HG03558 (cell line): ENCODE data around the gene CUEDC1.
A peak's percentile ranks its signal among the peaks of the same experiment; 100 is the strongest.
"Not testable (repeated sequence)": the region's sequence is repeated elsewhere in the genome, so short reads cannot be mapped to it uniquely, and the experiment has no call there.

Source experiments
- ATAC-seq: cut with Tn5 transposase; IDR thresholded peaks from one replicate; pipeline ENCODE4 v1.9.1; 2021; ENCODE audit warnings: moderate number of reproducible peaks; ENCODE audit not compliant: unreplicated experiment; ENCODE audit errors: extremely low read depth

CUEDC1 gene

DNA sequence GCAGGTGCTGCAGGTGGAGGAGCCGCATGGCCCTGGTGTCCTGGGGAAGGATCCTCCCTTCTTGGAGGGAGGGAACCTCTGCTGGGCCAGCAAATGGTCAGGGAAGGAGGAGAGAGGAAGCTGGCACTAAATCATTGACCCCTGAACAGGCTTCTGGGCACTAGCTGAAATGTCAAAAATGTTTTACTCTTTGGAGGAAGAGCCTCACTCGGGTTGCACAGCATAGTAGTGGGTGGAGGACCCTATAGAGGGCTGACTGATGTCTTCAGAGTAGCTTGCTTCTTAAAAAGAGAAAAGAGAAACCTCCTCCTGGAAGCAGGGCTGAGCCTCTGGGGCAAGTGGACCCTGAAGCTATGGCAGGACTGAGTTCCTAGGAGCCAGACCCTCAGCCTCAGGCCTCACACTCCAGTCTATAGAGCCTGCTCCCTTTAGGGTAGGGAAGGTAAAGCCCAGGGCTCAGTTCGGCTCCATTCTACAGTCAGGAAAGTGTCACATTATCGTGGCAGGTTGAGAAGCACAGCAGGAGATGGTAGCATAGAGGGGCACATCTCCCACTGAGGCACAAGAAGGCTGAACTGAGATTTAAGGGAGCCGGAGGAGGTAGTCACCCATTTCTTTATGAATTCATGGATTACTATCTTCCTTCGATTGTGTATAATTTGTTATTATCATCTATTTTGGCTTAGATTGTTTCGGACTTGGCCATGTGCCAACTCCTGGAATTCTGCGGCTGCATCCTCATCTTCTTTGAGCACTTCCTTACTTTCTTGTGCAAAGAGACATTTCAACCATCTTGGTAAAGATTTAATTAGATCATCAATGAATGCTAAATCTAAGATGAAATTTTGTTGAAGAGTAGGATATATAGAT is 7.3 kb upstream of the CUEDC1 start:
- no peak for ATAC-seq

DNA sequence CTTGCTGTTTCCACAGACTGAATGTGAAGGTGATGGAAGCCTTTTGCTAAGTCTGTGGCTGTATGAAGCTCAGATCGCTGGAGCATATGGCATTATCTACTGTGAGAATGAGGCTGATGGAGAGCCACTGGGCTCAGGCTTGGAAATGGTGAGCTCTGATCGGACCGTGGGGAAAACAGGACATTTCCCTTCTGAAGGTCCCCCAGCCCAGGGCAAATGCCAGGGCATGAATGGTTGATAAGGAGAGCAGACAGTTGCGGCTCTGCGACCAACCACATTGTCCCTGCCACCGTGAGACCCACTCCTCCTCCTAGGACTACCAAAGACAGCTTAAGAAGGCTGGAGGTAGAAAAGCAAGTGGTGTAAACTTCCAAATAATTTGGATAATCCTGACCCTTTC is 4.7 kb upstream of the CUEDC1 start:
- ATAC-seq = no peak

DNA sequence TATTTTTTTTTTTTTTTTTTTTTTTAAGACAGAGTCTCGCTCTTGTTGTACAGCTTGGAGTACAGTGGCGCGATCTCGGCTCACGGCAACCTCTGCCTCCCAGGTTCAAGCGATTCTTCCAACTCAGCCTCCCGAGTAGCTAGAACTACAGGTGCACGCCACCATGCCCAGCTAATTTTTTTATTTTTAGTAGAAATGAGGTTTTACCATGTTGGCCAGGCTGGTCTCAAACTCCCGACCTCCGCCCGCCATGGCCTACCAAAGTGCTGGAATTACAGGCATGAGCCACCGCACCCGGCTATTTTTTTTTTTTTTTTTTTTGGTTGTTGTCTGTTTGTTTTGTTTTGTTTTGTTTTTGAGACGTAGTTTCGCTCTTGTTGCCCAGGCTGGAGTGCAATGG is 3.2 kb upstream of the CUEDC1 start:
- ATAC-seq = not testable (repeated sequence)

DNA sequence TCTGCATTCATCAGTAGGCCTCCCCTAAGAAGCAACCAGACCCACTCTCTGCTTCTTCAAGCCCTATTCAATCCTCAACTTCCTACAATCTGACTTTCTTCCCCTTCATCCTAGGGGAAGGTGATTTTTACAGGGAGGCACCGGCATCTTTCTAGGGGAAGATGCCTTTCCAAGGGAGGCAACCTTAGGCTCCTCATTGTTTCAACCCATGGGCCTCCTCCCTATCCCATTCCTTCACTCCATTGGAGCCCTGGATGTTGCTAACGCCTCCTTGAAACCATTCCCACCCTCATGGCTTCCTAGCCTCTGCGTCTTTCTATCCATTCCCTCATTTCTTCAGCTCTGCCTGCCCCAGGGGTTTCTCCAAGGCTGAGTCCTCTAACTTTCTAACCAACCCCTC is 2.7 kb upstream of the CUEDC1 start:
- no peak for ATAC-seq

DNA sequence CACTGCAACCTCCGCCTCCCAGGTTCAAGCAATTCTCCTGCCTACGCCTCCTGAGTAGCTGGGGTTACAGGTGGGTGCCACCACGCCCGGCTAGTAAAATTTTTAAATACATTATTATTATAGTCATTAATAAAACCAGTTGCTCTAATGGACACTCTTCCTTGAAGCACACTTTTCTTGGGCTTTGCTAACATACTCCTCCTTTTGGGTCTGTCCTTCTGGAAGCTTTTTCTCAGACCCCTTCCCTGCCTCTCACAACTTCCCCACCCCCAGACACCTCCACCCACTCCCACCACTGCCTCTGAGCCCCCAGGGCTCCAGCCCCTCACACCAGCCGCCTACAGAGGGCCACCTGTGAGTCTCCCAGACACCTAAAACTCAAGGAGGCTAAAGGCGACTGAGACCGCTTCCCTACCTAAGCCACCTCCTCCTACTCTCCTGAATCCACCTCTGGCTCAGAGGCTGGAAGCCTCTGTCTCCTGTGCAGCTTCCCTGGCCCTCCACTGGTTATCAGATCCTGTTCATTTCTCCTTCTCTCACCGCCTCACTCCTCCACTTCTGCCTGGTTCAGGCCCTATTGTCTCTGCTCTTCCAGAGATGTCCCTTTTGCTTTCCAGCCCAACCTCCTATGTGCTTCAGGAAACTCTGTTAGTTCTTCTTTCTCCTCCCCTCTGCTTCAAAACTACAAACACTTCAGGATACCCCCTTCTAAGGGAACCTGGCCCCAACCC is 2.1 kb upstream of the CUEDC1 start:
- ATAC-seq = no peak

DNA sequence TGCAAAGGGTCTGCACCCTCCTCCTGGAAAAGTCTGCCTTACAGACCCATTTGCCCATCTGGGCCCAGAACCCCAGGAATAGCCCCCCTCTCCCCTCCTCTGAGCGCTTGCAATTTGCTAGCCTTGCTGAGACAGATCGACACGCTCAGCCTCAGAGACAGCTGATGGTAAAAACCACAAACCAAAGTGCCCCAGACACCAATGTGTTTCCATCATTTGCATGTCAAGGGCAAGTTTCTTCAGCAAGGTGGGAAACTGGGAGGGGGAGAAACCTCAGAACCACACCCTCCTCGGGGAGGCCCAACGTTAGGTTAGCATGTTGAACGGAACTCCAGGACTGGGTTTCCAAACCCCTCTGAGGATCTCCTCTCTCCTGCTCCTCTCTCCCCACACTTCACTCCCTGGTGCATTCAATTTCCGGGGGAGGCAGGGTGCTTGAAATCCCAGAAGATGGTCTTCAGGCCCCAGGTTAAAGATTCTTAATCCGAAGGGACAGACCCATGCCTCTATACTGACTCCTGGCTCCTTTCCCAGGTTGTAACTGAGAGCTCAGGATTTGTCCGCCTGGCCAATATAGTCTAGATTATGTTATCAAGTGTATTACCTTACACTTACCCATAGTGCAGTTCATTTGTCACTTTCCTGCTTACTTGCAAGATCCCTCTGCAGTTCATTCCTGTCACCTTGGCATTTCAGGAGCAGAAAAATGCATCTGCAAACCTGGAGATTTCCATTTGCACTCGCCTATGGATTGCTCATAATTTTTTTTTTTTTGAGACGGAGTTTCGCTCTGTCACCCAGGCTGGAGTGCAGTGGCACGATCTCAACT is 1.3 kb upstream of the CUEDC1 start:
- peak; percentile 57 for ATAC-seq

DNA sequence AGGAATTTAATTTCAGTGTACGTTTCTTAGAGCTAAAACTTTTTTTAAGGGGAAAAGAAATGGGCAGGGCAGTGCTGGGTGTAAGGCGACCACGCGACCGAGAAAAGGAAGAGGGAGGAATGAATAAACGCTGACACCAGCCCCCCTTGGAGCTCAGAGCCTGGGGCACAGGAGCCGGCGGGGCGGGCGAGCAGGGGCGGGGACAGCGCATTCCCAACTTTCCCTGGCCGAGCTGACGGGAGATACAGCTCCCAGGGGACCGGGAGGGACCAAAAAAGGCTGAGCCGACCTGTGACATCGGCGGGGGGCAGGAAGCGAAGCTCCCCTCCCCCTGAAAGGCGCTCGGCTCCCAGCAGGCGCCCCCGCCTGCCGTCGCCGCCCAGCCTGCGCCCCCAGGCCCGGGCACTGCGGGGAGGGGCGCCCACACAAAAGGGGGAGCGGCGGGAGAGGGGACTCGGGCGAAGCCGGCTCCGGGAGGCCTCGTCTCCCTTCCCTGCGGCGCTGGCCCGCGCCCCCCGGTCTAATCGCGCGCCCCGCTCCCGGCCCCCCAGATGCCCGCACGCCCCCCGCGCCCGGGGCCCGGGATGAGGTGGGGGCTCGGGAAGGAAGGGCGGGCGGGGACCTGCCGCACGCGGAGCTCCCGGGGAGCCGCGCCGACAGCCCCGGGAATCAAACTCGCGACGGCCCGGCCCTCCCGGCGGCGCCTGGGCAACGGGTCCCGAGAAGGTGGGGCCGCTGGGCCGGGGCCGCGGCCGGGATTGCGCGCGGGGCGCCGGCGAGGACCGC is 622 bp downstream of the CUEDC1 start:
- no peak for ATAC-seq

DNA sequence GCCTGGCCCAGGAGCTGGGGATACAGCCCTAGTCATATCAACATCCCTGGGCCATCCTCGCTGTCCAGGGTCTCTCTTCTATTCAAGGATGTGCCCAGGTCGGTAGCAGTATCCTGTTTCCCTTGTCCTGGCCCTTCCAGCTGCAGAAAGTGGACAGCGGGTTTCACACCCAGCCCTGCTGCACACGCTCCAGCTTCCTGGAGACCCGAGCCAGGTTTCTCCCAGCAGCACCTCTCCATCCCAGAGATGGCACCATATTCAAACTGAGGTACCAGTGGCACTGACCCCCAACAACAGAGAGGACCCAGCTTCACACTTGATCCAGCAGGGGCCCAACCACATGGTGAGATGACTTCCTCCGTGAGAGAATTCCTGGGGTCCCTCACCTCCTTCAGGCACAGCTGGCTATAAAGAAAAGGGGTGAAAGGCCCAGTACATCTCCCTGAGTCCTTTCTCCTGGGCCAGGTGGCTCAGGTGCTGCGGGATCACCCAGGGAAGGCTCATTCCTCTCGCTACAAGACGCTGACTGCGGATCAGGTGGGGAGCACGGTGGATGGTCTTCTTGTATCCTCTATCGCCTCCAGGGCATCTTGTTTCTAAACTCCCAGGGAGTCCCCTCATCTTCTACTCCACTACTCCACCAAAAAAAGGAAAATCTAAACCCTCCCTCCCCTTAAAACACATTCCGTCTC is 1.4 kb downstream of the CUEDC1 start:
- ATAC-seq = no peak

DNA sequence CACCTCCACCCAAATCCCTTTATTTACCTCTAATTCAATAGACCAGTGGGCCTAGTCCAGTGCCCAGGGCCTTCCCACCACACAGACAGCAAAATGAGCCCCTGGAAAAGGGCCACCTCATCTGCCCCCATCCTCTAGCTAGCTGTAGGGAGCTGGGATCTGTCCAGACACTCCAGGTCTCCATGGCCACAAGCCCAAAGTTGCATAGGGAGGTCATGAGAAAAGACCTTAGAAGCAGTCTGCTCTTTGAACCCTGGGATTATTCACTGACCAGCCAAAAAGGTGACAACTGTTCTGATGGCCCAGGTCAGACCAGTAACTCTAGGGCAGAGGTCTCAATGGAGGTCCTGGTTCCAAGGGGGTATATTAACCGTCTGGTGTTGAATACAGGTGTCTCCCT is 2.0 kb downstream of the CUEDC1 start:
- ATAC-seq = no peak

DNA sequence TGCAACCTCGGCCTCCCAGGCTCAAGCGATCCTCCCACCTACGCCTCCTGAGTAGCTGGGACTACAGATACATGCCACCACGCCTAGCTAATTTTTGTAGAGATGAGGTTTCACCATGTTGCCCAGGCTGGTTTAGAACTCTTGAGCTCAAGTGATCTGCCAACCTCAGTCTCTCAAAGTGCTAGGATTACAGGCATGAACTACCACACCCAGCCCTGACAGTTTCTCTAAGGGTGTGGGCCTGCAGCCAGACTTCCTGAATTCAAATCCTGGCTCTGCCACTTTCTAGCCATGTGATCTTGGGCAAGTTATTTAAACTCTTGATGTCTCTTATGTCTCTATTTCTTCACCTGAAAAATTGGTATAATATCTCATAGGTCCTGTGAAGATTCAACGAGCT is 5.6 kb downstream of the CUEDC1 start:
- ATAC-seq = no peak

DNA sequence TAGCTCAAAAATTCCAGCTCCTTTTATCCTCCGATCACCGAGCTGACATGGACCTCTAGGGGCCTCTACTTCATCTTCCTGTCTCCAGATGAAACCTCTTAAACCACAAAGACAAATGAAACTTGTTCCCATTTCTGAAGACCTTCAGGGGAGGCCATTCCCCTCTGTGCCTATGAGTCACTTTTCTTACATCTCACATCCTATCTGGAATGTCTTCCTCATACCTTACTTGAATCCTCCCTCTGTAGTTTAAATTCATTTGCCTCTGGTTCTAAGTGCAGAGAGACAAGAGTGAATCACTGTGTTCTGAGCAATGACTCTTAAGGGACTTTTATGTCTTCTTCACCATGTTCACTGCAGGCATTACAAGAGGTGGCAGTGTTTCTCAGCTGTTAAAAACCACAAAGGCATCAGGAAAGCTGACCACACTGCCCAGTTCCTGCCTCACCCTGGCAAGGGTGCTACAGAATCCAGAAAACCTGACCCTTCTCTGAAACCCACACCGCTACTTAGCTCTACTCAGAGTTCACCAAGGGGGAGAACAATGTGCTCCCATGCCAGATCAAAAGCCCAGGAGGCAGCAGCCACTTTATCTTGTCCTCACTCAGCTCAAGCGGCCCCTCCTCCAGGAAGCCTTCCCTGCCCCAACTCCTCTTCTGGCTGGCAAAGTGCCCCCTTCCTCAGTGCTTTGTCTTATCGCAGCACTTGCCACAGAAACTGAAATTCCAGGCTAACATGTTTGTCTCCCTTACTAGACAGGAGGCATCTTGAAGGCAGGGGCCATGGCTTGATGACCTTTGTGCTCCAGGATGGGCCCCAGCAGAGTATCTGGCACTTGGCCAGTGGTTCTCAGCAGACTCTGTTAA is 6.4 kb downstream of the CUEDC1 start:
- ATAC-seq = no peak

DNA sequence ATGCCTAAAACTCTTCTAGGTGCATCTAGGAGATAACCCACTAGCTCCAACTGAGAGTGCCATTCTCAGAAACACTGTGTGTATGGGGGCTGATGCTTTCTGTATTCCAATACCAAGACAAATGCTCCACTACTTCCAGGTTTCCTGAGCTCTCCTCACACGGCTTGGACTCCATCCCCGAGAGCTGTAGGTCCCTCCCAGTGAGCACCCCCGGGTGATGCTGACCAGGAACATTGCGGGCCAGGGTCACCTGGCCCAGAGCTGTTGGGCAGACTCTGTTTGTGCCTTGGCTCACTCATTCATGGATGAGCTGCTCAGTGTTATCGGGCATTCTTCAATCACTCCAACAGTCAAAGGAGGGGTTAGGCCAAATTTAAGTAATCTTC is 7.0 kb downstream of the CUEDC1 start:
- ATAC-seq = no peak

DNA sequence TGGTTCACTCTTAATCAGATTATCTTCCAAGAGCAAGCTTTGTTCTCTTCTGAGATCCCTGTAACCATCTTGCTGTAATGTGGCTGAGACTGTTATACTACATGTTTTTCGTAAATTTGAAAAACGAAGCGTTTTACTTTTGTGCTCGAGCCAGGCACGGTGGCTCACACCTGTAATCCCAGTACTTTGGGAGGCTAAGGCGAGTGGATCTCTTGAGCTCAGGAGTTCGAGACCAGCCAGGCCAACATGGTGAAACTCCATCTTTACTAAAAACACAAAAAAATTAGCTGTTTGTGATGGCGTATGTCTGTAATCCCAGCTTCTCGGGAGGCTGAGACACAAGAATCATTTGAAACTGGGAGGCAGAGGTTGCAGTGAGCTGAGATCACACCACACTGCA is 7.8 kb downstream of the CUEDC1 start:
- no peak for ATAC-seq

DNA sequence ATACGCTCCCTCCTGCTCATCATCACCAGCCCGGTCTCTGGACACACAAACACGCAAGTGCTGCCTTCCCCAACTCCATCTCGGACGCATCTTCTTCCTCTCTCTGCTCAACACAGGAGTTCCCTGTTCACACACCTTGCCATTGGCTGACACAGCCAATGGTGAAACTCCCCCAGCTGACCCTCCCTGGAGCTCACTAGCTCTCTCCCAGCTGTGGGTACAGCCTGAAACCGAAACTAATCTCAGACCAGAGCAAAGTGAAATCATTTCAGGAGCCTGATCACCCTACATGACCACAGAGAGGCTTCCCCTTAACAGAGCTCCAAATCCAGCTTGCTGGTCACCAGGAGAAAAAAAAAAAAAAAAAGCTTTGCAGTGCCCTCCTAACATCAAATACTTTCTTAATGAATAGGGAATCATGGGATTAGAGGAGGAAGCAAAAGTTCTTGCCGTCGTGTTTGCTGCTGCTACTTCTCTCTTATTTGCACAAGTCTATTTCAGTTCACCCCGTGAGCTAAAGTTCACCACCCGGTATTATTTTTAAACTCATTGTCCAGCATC is 8.3 kb downstream of the CUEDC1 start:
- peak; percentile 57 for ATAC-seq

DNA sequence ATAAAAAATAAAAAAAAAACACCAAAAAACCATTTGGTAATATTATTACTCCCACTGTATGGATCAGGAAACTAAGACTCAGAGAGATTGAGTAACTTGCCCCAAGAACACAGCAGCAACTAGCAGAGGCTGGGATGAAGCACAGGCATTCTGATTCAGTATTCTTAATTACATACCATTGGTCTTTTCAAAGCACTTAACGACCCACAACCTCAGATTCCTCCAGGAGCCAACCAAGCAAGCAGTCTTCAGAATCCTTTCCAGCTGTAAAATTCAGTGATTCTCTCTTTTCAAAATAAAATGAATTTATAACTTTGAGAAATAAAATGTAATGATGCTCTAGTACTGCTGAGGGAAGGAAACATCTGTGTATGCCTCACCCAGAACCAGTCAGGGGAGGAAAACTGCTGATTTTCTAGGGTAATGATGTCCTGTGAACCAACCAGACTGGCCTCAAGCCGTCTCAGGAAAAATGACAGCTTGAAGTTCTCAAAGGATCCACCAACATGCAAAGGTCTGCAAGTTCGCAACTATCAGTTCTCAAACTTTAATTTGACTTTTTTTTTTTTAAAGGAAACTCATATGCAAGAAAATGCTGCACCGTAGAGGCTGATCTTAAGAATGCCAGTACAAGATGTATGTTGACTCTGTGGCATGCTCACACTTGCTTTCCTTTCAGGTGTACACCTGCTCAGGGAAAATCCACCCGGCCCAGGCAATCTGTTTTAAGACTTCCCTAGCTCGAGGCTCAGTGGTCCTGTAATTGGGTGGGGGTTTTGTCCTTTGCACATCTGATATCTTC is 9.0 kb downstream of the CUEDC1 start:
- ATAC-seq = no peak

DNA sequence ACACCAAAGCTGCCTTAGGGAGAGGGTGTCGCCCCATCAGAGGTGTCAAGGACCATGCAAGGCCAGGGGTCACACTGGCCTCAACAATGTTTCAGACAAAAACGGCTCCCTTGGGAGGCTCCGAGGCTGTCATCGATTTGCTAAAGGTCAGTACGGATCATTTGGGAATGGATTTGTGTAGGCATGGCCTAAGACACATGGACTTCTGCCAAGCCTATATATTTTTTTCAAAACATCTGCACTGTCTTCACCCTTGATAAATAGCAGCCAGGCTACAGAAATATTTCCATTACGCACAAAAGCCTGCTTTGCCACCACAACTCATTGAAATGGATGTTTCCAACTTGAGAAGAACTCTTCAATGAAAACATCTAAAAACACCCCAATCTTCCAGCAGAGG is 10.3 kb downstream of the CUEDC1 start:
- no peak for ATAC-seq

DNA sequence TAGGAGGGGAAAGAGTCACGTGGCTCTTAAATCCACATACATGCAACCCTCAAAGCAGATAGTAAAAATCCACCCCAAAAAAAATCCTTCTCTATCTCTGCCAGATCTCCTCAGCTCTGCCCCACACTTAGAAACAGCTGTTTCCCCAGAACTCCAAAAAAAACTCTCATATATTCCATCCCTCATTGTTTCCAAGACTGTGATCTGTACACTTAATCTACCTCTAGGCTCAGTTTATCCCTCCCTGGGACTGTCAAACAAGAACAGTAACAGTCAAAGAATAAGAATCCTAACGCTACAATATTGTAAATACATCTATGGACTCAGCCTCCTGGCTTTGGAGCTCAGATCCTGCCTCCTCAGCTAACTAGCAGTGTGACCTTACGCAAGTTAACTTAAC is 11.6 kb downstream of the CUEDC1 start:
- ATAC-seq = no peak

DNA sequence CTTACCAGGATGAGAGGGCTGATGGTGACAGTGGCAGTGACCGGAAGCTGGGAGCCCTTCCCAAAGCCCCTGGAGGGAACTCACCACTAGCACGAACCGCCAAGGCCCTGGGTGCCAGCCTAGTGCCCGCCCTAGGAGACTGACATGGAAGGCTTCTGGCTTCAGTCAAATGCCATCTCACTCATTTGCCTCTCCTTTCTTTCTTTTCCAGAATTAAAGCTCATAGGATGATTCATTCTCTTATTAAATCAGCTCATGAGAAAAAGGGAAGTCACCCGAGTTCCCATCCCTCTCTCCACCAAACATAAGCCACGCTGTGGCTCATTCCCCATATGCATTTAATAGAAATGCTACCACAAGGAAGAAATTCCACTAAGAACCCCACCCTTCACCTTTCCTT is 12.1 kb downstream of the CUEDC1 start:
- no peak for ATAC-seq
